HG03469 (cell line): ENCODE results near the gene ELAVL3.
"Not testable (repeated sequence)": the region's sequence is repeated elsewhere in the genome, so short reads cannot be mapped to it uniquely, and the experiment has no call there.

Experiments
- ATAC-seq: cut with Tn5 transposase; IDR thresholded peaks from one replicate; pipeline ENCODE4 v1.9.1; 2021; ENCODE audit warnings: mild to moderate bottlenecking, moderate library complexity, moderate number of reproducible peaks; ENCODE audit not compliant: unreplicated experiment

The ELAVL3 gene

DNA sequence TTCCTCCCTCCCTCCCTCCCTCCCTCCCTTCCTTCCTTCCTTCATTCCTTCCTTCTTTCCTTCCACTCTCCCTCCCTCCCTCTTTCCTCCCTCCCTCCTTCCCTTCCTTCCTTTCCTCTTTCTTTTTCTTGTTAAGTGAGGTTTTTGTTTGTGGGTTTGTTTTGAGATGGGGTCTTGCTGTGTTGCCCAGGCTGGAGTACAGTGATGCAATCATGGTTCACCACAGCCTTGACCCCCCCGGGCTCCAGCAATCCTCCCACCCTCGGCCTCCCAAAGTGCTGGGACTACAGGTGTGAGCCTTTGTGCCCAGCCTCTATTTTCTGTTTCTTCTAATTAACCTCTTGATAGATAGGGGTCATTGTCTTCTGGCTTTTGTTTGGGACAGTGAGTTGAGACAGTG lies 19.4 kb downstream of the ELAVL3 start:
- ATAC-seq: no peak

DNA sequence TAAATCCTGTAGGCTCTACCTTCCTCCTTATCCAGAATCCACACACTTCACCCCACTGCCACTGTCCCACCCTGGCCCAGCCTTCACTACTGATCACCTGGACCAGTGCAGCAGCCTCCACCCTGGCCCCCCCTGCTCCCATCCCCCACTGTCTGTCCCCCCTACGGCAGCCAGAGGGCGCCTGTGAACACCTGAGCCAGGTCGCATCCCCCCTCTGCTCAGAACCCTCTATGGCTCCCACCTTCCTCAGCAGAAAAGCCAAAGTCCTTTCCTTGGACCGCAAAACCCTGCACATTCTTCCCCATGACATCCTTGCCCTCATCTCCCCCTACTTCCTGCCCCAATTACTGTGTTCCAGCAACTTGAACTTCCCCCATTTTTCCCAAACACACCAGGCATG lies 20.6 kb downstream of the ELAVL3 start:
- no peak for ATAC-seq

DNA sequence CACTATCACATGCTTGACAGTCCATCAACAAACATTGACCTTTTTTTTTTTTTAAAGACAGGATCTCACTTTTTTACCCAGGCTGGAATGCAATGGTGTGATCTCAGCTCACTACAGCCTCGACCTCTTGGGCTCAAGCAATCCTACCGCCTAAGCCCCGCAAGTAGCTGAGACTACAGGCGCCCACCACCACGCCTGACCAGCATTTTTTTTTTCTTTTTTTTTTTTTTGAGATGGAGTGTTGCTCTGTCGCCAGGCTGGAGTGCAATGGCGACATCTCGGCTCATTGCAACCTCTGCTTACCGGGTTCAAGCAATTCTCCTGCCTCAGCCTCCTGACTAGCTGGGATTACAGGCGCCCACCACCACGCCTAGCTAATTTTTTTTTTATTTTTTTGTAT lies 21.9 kb downstream of the ELAVL3 start:
- ATAC-seq: not testable (repeated sequence)

DNA sequence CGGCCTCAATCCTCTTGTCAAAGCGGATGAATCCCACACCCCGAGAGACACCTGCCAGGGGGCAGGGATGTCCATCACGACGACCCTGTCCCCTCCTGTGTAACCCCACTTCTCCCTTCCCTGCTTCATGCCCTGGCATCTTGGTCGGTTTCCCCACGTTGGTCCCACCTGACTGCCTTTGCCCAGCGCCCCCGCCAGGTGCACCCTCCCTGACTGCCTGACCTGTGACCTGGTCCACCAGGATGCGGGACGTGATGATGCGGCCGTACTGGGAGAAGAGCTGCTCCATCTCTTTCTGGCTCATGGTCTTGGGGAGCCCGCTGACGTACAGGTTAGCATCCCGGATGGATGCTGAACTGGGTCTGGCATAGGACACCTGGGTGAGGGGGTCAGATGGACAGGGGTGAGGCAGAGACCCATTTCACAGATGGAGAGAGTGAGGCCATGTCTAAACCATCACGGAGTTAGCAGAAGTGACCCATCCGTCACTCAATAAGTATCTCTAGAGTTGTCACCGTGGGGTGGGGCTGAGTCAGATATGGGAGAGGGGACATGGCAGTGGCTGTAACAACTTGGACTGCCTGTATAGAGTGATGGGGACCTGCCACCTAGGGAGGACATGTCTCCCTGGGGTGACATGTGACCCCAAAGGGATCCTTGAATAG lies 22.5 kb downstream of the ELAVL3 start:
- ATAC-seq: no peak

DNA sequence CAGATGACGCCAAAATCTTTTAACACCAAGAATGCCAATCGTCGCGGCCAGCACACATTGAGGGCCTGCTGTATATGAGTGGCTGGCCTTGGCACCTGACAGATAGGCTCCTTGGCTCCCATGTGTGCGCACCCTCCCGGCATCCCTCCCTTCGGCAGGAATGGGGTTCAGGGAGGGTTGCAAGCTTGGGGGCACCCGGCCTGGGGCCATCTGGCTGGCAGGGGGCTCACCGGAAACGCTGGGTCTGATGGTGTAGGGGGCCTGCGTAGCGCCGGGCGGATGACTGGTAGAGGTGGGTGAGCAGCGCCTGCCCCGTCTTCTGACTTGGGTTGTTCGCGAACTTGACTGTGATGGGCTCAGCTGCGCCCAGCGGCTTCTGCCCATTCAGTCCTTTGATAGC lies 23.0 kb downstream of the ELAVL3 start:
- no peak for ATAC-seq

DNA sequence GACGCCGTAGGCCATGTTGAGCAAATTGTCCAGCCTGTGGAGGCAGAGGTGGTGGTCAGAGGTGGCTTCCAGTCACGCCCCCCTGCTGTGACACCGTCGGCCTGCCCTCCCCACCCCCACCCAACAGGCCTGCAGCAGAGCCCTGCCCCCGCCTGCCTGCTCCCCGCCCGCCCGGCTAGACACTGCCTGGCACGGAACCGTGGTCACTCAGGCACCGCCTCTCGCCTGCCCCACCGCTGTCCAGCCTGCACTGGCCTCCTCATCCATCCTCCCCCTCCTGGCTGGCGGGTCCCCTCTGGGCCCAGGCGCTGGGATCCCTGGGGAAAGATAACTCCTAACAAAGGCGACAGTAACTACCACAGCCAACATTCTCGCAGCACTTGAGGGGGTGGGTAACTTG lies 23.7 kb downstream of the ELAVL3 start:
- no peak for ATAC-seq

DNA sequence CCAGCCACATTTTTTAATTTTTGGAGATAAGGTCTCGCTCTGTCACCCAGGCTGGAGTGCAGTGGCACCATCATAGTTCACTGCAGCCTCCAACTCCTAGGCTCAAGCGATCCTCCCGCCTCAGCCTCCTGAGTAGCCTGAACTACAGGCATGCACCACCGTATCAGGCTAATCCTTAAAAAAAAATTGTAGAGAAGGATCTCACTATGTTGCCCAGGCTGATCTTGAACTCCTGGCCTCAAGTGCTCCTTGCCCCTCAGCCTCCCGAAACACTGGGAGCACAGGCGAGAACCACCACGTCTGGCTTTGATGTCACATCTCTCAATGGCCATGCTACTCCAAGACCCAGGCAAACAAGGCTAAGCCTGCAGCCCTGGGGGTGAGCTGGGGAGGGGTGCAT lies 24.2 kb downstream of the ELAVL3 start:
- no peak for ATAC-seq

DNA sequence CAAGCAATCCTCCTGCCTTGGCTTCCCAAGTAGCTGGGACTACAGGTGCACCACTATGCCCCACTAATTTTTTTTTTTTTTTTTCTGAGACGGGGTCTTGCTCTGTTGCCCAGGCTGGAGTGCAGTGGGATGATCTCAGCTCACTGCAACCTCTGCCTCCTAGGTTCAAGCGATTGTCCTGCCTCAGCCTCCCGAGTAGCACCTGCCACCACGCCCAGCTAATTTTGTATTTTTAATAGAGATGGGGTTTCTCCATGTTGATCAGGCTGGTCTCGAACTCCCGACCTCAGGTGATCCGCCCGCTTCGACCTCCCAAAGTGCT lies 25.7 kb downstream of the ELAVL3 start:
- ATAC-seq: not testable (repeated sequence)

DNA sequence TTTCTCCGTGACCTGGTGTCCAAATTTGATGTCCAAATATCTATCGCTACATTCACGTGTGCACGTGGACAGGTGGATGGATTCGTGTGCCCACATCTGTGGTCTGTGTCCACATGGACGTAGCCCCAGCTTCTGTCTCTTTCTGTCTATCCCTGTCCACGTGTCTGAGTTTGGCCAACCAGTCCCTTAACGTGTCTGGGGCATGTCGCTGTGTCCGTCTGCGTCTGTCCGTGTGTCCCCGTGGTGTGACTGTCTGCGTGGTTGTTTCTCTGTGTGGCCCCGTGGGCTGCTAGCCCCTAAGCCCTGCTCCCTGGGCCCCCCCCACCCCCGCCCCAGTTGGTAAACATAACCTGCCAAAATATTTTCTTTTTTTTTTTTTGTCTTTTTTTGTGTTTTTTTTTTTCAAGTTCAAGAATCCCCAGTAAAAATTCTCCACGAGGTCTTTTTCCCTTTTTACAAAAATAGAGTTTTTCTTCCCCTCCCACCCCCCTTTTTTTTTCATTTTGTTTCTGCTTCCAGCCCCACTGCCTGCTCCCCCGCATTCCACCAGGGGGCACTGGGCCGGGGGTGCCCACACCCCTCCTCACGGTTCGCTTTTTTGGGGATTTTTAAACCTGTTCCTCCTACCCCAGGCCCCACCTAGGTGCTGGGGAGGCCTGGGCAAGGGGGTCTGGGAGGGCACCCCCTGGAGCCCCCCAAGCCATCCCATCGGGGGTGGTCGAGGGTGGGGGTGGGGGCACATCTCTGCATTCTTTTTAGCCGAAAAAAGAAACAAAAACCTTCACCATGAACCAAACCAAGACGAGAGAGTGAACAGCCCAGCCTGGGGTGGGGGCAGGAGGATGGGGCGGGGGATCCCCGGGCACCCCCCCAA lies 27.1 kb downstream of the ELAVL3 start:
- ATAC-seq: no peak

DNA sequence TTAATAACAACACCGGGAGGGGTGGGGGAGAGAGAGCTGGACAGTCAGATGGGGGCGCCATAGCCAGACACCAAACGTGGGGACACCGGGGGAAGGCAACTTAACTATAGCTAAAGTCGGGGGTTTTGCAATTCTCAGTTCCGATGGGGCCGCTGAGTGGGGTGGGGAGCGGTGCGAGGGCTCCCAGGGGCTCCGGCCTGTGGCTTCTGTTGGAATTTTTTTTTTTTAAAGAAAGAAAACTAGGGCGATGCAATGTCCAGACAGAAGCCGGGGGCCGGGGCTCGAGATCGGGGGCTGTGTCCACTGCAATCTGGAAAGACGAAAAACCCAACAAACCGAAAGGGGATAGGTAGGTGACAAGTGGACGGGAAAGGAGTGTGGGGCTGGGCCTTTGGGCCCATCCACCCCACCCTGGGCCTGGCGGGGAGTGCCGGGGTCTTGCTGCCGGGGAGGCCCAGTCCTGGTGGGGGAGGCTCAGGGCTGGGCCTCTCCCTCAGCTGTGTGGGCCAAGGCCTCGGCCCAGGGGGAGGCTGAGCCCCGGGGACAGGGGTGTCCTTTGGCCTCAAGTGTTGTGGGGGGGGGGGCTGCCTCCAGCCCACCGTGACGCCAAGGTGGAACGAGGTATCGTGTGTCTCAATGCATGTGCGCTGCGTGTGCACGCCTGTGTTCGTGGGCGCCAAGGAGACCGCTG lies 28.1 kb downstream of the ELAVL3 start:
- no peak for ATAC-seq

DNA sequence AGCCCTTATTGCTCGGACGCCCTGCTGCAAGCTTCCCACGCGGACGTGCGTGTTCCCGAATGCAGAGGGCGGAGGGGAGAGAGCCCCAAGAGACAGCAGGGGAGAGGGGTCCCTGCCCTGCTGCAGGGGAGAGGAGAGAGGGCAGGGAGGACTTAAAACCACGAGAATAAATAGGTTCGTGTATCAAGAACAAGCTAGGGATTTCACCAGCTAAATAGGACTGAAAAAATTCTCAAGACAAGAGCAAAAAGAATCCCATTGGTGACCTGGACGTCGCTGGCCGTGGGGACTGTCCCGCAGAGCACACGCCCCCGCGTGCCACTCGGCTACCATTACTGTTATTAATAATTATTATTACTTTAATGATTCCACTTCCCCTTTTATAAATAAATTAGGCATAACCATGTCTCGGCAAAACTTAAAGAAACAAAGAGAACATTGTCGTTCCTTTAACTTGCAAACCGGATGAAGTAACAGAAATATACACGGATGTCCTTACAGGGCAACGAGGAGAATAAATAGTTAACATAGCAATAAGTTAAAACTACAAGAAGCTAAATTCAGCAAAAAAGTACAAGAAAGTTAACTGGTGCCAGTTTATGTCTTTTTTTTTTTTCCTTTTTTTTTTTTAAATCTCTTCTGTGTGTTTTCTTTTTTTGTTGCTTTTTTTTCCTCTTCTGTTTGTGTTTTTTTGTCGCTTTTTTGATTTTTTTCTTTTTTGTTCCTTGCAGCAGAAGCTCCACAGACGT lies 28.8 kb downstream of the ELAVL3 start:
- ATAC-seq: no peak

DNA sequence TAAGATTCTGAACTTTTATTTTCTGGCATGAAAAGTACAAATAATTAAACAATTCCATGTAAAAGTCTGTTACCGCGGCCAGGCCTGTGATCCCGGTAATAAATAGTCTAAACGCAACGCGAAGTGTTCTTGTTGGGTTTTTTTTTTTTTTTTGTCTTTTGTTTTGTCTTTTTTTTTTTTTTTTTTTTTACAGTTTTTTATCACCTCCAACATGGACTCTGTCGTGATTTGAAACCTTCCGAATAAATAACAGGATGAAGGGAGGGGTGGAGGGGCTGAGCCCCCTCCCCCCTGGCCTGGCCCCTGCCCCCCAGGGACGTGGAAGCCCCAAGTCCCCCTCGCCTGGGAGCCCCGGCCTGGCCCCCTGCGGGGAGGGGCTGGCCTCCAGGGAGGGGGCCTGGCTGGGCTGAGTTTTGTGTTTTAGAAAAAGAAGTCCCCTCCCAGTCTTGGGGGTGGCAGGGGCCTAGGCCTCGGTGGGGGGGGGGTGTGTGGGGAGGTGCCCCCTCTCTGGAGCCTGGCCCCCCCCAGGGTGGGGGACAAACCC lies 29.4 kb downstream of the ELAVL3 start:
- ATAC-seq: no peak

DNA sequence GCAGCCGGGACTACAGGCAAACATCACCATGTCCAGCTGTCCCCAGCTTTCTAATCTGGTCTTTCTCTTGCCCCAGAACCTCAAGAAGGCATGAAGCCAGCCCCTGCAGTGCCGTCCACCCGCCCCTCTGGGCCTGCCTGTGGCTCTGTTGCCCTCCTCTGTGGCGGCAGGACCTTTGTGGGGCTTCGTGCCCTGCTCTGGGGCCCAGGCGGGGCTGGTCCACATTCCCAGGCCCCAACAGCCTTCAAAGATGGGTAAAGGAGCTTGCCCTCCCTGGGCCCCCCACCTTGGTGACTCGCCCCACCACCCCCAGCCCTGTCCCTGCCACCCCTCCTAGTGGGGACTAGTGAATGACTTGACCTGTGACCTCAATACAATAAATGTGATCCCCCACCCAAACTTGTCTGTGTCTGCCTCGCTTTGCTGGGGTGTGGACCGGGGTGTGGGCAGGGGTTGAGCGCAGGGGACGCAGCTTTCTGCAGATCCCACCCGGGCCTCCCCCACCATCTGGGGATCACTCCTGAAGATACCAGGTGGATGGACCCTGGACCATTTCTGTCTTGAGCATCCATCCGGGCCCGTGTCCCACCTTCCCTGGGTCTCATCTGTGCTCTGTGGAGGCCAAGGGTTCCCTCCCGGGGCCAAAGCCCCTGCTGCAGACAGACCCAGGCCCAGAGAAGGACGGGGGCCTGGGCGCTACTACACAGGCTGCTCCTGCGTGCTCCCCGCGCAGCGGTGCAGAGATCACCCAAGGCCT lies 30.1 kb downstream of the ELAVL3 start:
- ATAC-seq: no peak

DNA sequence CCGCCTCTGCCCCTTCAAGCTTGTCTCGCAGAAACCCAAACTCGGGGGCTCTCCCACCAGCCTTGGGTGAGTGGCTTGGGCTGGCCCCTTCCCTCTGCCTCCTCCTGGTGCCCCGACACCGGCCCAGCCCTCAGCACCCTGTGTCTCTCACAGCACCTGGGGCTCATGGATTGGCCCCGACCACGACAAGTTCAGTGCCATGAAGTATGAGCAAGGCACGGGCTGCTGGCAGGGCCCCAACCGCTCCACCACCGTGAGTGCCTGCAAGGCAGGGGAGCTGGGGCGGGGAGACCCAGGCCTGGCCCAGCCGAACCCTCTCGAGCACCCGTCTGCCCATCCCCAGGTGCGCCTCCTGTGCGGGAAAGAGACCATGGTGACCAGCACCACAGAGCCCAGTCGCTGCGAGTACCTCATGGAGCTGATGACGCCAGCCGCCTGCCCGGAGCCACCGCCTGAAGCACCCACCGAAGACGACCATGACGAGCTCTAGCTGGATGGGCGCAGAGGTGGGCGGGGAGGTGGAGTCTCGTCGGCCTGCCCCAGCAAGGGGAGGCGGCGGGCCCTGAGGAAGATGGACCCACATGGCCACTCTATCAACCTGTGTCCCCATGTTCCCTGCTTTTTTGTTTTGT lies 31.8 kb downstream of the ELAVL3 start:
- ATAC-seq: no peak

DNA sequence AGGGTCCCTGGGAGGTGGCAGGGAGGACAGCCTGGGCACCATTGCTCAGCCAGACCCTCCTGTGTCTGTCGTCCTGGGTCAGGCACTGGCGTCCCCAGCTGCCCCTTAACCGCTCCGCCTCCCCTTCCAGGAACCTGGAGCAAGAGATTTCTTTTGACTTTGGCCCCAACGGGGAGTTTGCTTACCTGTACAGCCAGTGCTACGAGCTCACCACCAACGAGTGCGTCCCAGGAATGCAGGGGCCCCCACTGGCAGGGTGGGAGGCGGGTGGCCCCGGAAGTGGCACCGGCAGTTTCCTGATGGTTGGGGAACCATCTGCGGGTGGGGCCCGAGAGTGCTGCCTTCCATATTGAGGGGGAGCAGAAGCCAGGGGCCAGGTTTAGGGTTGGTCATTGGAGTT lies 32.4 kb downstream of the ELAVL3 start:
- ATAC-seq: no peak

DNA sequence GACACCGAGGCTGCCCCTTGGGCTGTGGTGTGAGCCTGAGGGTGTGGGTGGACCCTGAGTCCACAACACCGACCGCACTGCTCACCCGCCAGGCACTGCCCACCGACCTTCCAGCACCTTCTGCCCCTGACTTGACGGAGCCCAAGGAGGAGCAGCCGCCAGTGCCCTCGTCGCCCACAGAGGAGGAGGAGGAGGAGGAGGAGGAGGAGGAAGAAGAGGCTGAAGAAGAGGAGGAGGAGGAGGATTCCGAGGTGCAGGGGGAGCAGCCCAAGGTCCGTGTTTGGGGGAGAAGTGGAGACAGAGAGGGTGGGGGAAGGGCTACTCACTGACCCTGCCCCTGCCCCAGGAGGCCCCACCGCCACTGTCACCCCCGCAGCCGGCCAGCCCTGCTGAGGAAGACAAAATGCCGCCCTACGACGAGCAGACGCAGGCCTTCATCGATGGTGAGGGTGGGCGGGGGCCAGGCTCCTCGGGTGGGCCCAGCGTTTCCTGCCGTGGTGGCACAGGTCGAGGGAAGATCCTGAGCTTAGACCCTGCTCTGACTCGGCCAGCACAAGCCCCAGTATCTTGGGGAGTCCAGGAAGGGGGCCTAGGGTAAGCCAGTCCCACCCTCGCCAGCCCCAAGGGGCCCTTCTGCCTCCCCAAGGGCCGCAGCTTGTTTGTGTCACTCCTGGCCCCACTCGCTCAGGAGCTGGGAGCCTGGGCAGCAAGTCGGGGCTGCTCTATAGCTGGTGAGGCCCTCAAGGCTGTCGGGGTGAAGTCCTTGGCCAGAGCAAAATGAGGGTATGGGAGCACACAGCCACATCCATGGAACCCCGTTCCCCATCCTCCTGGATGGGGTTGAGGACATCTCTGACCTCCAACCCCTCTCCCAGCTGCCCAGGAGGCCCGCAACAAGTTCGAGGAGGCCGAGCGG lies 33.2 kb downstream of the ELAVL3 start:
- no peak for ATAC-seq

DNA sequence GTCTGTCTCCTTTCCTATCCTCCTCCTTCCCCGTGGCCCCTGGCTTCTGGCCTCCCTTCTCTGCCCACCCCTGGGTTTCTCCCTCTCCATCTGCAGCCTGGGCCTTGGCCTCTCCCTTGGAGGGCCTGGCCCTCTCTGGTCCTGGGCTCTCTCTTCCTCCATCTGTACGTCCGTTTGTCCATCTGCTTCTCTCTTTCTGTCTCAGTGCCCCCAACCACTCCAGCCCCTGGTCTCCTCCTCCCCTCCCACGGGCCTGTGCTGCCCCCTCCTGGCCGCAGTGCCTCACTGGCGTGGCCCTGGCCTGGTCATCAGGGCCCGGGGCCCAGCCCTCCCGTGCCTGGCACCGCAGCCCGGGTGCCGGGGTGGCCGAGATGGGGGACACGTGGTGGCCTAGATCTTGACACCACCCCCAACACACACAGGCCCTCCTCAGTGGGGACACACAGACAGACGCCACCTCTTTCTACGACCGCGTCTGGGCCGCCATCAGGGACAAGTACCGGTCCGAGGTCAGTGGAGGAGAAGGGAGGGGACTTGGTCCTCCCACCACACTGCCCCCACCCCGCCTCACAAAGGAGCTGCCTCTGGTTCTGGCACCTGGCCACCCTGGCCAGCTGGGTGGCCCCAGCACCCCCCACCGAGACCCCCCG lies 34.1 kb downstream of the ELAVL3 start:
- ATAC-seq: no peak

DNA sequence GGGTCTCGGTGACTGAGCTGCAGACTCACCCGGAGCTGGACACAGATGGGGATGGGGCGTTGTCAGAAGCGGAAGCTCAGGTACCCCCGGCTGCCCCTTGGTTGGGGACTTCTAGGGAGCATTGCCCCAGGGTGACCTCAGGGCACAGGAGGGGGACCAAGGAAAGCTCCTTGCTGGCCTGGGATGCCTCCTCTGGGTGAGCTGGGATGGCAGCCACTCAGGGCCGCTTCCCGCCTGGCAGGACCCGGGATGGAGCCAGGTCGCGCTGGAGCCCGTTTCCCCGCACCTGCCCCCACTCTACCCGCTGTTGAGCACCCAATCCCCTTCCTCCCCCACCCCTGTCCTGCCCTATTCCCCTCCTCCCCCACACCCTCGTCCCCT lies 34.6 kb downstream of the ELAVL3 start:
- no peak for ATAC-seq
